Neural progenitor cell (in vitro differentiated cells): ENCODE data around the gene ZBTB7B. TPM values are rescaled to one million over a fixed set of nuclear protein-coding genes. Genes with fewer than 3 reads are reported as not detected.

Experiments
- DNase-seq: peaks from one replicate; pipeline ENCODE4 v3.0.0-alpha.2; 2016; ENCODE audit warnings: low spot score
- H2AFZ ChIP-seq: fragments of 200-600 bp; sonication (generic); replicated peaks from 2 replicates; pipeline ENCODE4 v1.6.1; 2016; ENCODE audit warnings: antibody characterized with exemption
- H3F3A ChIP-seq: fragments of 200-600 bp; sonication (generic); 2 replicates; pipeline ENCODE4 v1.6.1; 2016; ENCODE audit warnings: antibody characterized with exemption, low read depth
- H3K27ac ChIP-seq: fragments of 200-600 bp; sonication (generic); 2 replicates; pipeline ENCODE4 v1.5.1; 2016; ENCODE audit warnings: mild to moderate bottlenecking
- H3K27me3 ChIP-seq: fragments of 200-600 bp; sonication (generic); 2 replicates; pipeline ENCODE4 v1.6.1; 2016; ENCODE audit warnings: mild to moderate bottlenecking, moderate library complexity
- H3K36me3 ChIP-seq: fragments of 200-600 bp; sonication (generic); 2 replicates; pipeline ENCODE4 v1.5.1; 2016
- H3K4me1 ChIP-seq: fragments of 200-600 bp; sonication (generic); 2 replicates; pipeline ENCODE4 v1.6.1; 2016; ENCODE audit warnings: mixed run types
- H3K4me2 ChIP-seq: fragments of 200-600 bp; sonication (generic); 2 replicates; pipeline ENCODE4 v1.6.1; 2016
- H3K4me3 ChIP-seq: fragments of 200-600 bp; sonication (generic); 2 replicates; pipeline ENCODE4 v1.5.1; 2016
- H3K79me2 ChIP-seq: fragments of 200-600 bp; sonication (generic); 2 replicates; pipeline ENCODE4 v1.6.1; 2016; ENCODE audit warnings: low read depth
- H3K9ac ChIP-seq: fragments of 200-600 bp; sonication (generic); 2 replicates; pipeline ENCODE4 v1.6.1; 2016
- H3K9me3 ChIP-seq: fragments of 200-600 bp; sonication (generic); 2 replicates; pipeline ENCODE4 v1.5.1; 2016; ENCODE audit warnings: low read depth
- H4K20me1 ChIP-seq: fragments of 200-600 bp; sonication (generic); 2 replicates; pipeline ENCODE4 v1.6.1; 2016; ENCODE audit warnings: low read depth
- H3K27ac Mint-ChIP-seq: 3 replicates; pipeline ENCODE4 v1.8.0; 2021; ENCODE audit warnings: mixed read lengths
- H3K27me3 Mint-ChIP-seq: 2 replicates; pipeline ENCODE4 v1.8.0; 2022; ENCODE audit warnings: low read depth, mild to moderate bottlenecking, inconsistent platforms, moderate library complexity, mixed read lengths; ENCODE audit not compliant: insufficient read depth
- H3K36me3 Mint-ChIP-seq: 3 replicates; pipeline ENCODE4 v1.8.0; 2021; ENCODE audit warnings: mixed read lengths
- H3K4me1 Mint-ChIP-seq: 3 replicates; pipeline ENCODE4 v1.8.0; 2021; ENCODE audit warnings: mixed read lengths
- H3K4me3 Mint-ChIP-seq: 3 replicates; pipeline ENCODE4 v1.8.0; 2021; ENCODE audit warnings: mild to moderate bottlenecking, moderate library complexity, mixed read lengths
- H3K9me3 Mint-ChIP-seq: 3 replicates; pipeline ENCODE4 v1.8.0; 2020; ENCODE audit warnings: mixed read lengths
- EZH2 ChIP-seq: fragments of 200-600 bp; sonication (generic); IDR thresholded peaks from 2 replicates; pipeline ENCODE4 v1.6.1; 2017; ENCODE audit warnings: antibody characterized with exemption, mild to moderate bottlenecking, moderate library complexity
- EZH2phosphoT487 ChIP-seq: fragments of 200-600 bp; sonication (generic); IDR thresholded peaks from 2 replicates; pipeline ENCODE4 v1.6.1; 2017; ENCODE audit warnings: antibody characterized with exemption
- total RNA-seq: library from RNA; depleted of rRNA; stranded (reverse); fragments of >200 nt; gene quantifications from 2 replicates; pipeline ENCODE4 v1.2.3, GENCODE V29; 2015; ENCODE audit warnings: low replicate concordance
- TF ChIP-seq, protein P1 (sequence below): fragments of 200-600 bp; sonication (generic); IDR thresholded peaks from 2 replicates; pipeline ENCODE4 v1.5.1; 2017; ENCODE audit warnings: antibody characterized with exemption, mild to moderate bottlenecking

ZBTB7B gene
- total RNA-seq, 1 donor from 2014 or later, result 4.7 TPM

DNA sequence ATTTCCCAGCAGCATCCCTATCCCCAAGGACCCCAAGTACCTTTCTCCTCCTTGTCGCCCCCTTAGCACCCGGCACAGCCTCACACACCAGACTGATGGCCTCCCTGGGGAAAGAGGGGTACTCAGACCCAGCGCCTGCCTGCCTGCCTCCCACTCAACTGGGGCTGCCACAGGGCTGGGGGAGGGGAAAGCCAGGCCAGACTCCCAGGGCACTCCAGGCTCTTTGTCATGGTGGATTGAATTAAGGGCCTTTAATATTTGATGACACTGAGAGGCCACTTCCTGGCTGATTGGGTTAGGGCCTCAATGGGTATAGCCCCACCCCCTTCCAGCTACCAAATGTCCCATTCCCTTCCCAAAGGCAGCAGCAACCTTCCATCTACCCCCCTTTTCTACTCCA lies 33.9 kb upstream of the ZBTB7B start:
- Histone ChIP-seq H3K27ac (peak overlapping the region; percentile 8), H3K4me1 (peaks cover 35% of the 10 kb centered on the region), H3K27me3 (no peaks in the 10 kb centered on the region), H3K9ac (peak overlapping the region; percentile 51), H3F3A (peaks cover 32% of the 10 kb centered on the region), H3K4me2 (peak overlapping the region; percentile 91), H2AFZ (no peak overlapping the region), H4K20me1 (peaks cover 13% of the 10 kb centered on the region), H3K36me3 (no peaks in the 10 kb centered on the region), H3K79me2 (peaks cover 44% of the 10 kb centered on the region), H3K4me3 (peak overlapping the region; percentile 51), H3K9me3 (no peaks in the 10 kb centered on the region)
- TF ChIP-seq, protein P1, sequence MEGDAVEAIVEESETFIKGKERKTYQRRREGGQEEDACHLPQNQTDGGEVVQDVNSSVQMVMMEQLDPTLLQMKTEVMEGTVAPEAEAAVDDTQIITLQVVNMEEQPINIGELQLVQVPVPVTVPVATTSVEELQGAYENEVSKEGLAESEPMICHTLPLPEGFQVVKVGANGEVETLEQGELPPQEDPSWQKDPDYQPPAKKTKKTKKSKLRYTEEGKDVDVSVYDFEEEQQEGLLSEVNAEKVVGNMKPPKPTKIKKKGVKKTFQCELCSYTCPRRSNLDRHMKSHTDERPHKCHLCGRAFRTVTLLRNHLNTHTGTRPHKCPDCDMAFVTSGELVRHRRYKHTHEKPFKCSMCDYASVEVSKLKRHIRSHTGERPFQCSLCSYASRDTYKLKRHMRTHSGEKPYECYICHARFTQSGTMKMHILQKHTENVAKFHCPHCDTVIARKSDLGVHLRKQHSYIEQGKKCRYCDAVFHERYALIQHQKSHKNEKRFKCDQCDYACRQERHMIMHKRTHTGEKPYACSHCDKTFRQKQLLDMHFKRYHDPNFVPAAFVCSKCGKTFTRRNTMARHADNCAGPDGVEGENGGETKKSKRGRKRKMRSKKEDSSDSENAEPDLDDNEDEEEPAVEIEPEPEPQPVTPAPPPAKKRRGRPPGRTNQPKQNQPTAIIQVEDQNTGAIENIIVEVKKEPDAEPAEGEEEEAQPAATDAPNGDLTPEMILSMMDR, result no peak
- TF ChIP-seq EZH2 (no peak), EZH2phosphoT487 (no peak)
- H3K4me3 Mint-ChIP-seq, result peak overlapping the region; percentile 83
- H3K9me3 Mint-ChIP-seq, result no peaks in the 10 kb centered on the region
- peaks cover 43% of the 10 kb centered on the region for H3K4me1 Mint-ChIP-seq
- no peak for DNase-seq
- peaks cover 15% of the 10 kb centered on the region for H3K36me3 Mint-ChIP-seq
- H3K27ac Mint-ChIP-seq, result peak overlapping the region; percentile 38
- H3K27me3 Mint-ChIP-seq, result peaks cover 4% of the 10 kb centered on the region

- DNase-seq, result no peak
- H3K4me1 Mint-ChIP-seq, result peaks cover 40% of the 10 kb centered on the region
- Histone ChIP-seq H3K79me2 (peaks cover 44% of the 10 kb centered on the region), H3K4me3 (peak overlapping the region; percentile 51), H4K20me1 (peaks cover 13% of the 10 kb centered on the region), H3K9me3 (no peaks in the 10 kb centered on the region), H3K4me1 (peaks cover 35% of the 10 kb centered on the region), H3K27me3 (no peaks in the 10 kb centered on the region), H3K9ac (peak overlapping the region; percentile 51), H3F3A (peaks cover 36% of the 10 kb centered on the region), H2AFZ (no peak overlapping the region), H3K4me2 (peak overlapping the region; percentile 91), H3K27ac (peak overlapping the region; percentile 8), H3K36me3 (no peaks in the 10 kb centered on the region)
- H3K27ac Mint-ChIP-seq, result peak overlapping the region; percentile 38
- TF ChIP-seq, protein P1, result no peak
- TF ChIP-seq EZH2phosphoT487 (no peak), EZH2 (no peak)
- peaks cover 3% of the 10 kb centered on the region for H3K27me3 Mint-ChIP-seq
- peak overlapping the region; percentile 83 for H3K4me3 Mint-ChIP-seq
- H3K9me3 Mint-ChIP-seq, result no peaks in the 10 kb centered on the region
- peaks cover 12% of the 10 kb centered on the region for H3K36me3 Mint-ChIP-seq
Measured at GRCh38 chr1:154969246-154969645, 33.4 kb upstream of the ZBTB7B start.

DNA sequence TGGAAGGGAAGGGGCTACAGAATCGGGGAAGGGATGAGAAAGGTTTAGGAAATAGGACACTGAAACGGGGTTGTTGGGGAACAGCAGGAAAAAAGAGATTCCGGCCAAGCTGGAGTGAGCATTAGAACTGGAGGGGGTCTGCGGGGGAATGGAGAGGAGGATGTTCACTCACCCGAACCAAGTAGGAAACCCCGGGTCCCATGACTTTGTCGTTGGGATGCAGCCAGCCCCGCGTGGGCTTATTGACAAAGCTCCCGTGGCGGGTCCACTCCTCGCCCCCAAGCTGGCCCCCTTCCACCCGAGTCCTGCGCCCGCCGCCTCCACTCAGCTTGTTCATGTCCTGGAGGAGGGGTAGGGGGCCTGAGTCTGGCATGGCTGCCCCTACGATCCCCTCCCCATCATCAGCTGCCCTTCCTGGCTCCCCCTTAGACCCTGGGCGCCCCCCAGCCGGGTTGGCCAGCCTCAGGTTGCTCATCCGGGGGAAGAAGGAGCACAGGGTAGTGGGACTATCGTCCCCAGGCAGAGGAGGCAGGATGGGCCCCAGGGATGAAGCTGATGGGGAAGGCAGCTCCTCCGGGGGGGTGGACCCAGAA lies 32.6 kb upstream of the ZBTB7B start:
- Histone ChIP-seq H3K79me2 (peaks cover 46% of the 10 kb centered on the region), H3K9ac (peak overlapping the region; percentile 51), H3K27me3 (no peaks in the 10 kb centered on the region), H3F3A (peaks cover 40% of the 10 kb centered on the region), H4K20me1 (peaks cover 13% of the 10 kb centered on the region), H3K36me3 (no peaks in the 10 kb centered on the region), H3K4me1 (peaks cover 35% of the 10 kb centered on the region), H3K4me3 (peak overlapping the region; percentile 51), H2AFZ (no peak overlapping the region), H3K9me3 (no peaks in the 10 kb centered on the region), H3K27ac (no peak overlapping the region), H3K4me2 (peak overlapping the region; percentile 91)
- peak overlapping the region; percentile 83 for H3K4me3 Mint-ChIP-seq
- H3K27me3 Mint-ChIP-seq, result peaks cover 3% of the 10 kb centered on the region
- H3K36me3 Mint-ChIP-seq, result peaks cover 12% of the 10 kb centered on the region
- peak; percentile 33 for DNase-seq
- H3K4me1 Mint-ChIP-seq, result peaks cover 40% of the 10 kb centered on the region
- TF ChIP-seq EZH2 (no peak), EZH2phosphoT487 (no peak)
- TF ChIP-seq, protein P1, result no peak
- H3K27ac Mint-ChIP-seq, result peak overlapping the region; percentile 38
- no peaks in the 10 kb centered on the region for H3K9me3 Mint-ChIP-seq
